HG03066 (cell line): ENCODE results near the gene FKBP4.

Experiments used
- ATAC-seq: cut with Tn5 transposase; IDR thresholded peaks from one replicate; pipeline ENCODE4 v1.9.1; 2021; ENCODE audit warnings: low read depth; ENCODE audit not compliant: unreplicated experiment

FKBP4 gene

GRCh38 chr12:2811801-2812200, 17.0 kb downstream of the FKBP4 start:
- no peak for ATAC-seq

DNA sequence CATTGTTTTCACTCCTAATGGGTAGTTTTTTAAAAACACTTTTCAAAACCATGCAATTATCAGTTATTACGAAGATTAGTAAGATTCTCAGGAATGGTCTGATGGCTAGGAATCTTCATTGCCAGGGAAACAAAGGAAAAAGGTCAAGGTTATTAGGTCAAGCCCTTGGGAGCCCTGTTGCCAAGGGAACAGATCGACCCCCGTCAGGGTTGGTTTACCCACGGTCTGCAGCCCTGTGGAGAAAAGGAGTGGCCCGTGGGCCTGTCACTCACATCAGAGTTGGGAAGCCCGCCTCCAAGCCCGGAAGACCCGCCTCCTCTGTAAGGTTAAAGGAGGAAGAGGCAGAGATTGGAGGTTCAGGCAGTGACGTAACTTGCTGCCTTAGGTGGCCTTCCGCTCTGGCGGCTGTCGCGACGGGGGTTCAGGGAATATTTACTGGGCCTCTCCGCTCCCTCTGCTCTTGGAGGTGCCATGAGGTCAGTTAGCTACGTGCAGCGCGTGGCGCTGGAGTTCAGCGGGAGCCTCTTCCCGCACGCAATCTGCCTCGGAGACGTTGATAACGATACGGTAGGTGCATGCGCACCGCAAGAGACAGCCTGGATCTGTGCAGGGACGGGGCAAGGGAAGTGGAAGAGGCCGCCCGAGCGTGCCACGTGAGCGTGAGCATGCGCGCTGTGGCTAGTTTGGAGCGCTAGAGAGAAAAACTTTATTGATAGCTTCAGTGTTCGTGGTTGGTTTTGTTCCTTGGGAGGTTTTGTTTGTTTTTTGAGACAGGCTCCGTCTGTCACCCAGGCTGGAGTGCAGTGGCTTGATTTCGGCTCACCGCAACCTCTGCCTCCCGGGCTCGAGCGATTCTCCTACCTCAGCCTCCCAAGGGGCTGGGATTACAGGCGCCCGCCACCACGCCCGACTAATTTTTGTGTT, 17.8 kb downstream of the FKBP4 start, which contains the start of gene ITFG2:
TSS of gene ITFG2 (plus strand) at position 379 of the 924 bp plus-strand sequence. CDS start at position 472, 93 bp downstream.
- peak; percentile 95 for ATAC-seq

- ATAC-seq: no peak
These were observed 18.7 kb downstream of the FKBP4 start for GRCh38 chr12:2813214-2814185.

DNA sequence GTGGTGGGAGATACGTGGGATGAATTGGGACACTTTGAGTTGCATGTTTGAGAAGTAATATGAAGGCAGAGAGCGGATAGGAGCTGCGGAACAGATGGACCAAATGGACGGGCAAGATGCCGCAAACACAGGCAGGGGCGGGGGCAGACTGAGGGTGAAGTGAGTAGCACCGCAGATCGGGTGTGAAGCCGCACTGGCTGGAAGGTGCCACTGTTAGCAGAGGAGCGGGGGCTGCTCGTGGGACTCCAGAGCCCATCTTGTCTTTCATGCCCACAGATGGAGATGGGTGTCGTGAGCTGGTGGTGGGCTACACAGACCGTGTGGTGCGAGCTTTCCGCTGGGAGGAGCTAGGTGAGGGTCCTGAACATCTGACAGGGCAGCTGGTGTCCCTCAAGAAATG, 25.0 kb downstream of the FKBP4 start:
- no peak for ATAC-seq

DNA sequence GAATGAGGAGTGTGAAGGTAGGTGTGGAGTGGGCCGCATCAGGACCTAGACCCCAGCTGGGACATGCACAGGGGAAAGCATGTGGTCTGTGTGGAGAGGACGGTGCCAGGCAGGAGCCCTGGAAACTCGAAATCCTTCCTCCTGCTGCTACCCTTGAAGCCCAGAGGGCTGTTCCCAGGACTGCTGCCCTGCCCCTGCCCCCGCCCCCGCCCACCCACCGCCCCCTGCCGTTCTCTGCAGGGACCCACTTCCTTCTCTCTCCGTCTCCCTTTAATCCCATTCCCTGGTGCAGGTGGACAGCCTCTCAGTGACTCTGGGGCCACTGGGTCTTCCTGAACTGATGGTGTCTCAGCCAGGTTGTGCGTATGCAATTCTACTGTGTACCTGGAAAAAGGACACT, 25.7 kb downstream of the FKBP4 start:
- ATAC-seq: no peak

GRCh38 chr12:2823483-2823882, 28.7 kb downstream of the FKBP4 start:
- no peak for ATAC-seq

DNA sequence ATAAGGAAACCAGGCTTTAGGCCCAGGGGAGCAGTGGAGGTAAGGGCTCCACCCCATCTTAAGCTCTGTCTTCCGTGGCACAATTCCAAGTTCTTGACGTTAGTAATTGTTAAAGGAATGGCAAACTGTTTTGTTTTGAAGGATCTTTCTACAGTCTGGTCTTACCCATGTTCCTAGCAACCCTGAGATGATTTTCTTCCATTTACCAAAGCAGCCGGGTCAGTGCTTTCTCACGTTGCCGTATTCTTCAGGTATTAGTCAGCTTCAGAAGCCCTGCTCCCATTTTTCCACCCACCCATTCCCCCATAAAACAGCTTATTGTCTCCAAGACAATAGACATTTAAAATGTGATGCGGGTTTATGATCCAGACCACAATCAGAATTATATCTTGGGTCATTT, 29.8 kb downstream of the FKBP4 start:
- ATAC-seq: no peak

DNA sequence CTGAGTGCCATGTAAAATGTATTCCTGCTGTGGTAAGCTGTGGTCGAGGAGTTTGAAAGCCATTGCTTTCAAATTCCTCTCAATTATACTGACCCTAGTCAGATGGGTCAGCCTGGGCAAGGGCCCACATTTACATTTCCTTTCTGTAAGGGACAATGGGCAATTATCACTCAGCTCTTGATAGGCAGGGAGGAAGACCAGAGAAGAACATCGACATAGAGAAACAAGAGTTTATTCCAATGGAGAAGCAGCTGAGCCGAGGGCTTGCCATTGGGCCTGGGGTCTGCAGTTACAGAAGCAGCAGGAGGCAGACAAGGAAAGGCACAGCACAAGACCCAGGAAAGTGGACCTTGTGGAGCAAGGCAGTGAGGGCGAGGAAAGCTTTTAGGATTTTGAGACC, 30.4 kb downstream of the FKBP4 start:
- ATAC-seq: no peak

DNA sequence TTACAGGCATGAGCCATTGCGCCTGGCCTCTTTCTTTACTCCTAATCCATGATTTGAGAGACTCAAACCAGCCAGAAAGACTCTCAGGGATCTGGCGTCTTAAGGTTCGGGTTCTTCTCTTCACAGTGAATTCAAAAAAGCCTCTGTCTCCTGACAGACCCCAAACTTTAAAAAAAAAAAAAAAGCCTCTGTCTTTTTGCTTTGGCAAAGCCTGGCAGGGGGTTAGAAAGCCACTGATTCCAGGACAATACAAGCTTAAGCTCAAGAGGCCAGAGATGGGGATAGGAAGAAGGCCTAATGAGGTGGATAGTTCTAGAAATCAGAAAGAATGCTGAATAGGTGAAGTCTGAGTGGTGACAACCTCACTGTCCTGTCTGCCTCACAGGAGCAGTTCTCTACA, 31.3 kb downstream of the FKBP4 start:
- no peak for ATAC-seq

- ATAC-seq: no peak
These were observed 32.1 kb downstream of the FKBP4 start for GRCh38 chr12:2826721-2827515.

- no peak for ATAC-seq
These were observed 34.5 kb downstream of the FKBP4 start for GRCh38 chr12:2829275-2829674.

GRCh38 chr12:2832550-2833127, 37.9 kb downstream of the FKBP4 start:
- ATAC-seq: no peak

DNA sequence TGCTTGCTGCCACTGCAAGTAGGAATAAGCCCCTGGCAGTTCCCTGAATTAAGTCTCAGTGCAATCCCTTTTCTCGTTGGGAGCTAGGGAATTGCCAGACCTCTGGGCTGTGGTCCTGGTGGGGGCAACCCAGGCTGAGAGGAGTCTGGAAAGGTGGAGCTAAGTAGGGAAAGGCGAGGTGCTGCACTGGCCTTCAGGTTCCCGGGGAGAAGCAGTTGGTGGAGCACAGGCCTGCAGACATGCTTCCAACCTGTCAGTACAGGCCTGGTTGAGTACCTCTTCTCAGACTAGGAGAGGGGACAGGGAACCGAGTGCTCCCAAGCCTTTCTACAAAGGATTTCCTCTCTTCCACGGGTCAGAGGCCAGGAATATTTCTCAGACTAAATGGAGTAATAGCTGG, 38.6 kb downstream of the FKBP4 start:
- no peak for ATAC-seq

DNA sequence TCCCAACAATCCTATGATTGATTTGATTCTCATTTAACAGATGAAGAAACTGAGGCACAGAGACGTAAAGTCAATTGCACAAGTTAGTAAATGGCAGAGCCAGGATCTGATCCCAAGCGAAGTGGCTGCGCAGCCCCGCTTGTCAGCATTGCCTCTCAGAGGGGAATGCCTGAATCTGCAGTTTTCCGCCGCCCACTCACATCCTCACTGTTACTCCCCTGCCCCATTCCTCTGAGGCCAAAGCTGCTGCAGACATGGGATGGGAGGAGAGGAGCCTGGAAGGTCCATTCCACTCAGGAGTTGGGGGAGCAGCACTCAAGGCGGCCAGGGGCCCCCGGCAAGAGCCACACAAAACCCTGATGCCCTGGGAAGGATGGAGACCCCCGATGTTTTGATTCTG, 39.0 kb downstream of the FKBP4 start:
- ATAC-seq: no peak

DNA sequence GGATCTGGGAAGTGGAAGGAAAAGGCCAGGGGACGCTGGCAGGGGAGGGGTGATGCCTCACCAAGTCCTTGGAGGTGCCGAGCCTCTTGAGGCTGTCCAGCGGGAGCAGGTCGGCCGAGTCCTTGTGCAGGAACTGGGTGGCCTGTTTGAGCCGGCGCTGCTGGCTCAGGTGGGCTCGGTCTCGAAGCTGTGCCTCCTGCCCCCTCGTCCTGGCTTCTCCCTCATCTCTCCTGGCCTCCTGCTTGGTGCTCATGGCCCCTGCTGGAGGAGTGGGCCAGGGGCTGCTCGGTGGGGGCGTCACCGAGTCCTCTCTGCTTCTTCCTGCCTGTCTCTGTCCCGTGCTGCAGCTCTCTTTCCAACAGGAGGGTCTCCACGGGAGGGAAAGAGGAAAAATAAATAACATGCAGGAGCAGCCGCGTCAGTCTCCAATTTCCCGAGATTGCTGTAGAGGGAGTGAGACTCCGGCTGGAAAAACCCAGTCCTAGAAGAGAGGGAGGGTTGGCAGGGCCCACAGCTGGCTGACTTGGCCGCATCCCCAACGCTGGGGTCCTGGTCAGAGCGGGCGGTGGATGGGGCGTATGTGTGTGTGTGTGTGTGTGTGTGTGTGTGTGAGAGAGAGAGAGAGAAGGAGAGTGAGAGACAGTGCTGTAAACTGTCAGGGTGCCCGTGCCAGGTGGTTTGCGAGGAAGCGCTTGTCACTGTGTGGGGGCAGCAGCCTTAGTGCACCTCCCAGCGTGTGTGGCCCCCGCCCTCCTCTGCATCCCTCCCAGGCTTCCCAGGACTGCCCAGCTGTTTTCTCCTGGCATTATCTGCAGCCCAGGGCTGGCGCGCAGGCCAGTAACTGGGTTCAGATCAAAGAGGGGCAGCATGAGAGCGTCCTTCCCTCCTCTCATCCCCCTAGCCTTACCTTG, 40.1 kb downstream of the FKBP4 start, which contains the start of gene NRIP2:
TSS of gene NRIP2 (minus strand) at position 455 of the 911 bp plus-strand sequence. CDS start at position 403, 52 bp downstream.
- ATAC-seq: no peak

- no peak for ATAC-seq
These were observed 41.1 kb downstream of the FKBP4 start for GRCh38 chr12:2835691-2836403.

DNA sequence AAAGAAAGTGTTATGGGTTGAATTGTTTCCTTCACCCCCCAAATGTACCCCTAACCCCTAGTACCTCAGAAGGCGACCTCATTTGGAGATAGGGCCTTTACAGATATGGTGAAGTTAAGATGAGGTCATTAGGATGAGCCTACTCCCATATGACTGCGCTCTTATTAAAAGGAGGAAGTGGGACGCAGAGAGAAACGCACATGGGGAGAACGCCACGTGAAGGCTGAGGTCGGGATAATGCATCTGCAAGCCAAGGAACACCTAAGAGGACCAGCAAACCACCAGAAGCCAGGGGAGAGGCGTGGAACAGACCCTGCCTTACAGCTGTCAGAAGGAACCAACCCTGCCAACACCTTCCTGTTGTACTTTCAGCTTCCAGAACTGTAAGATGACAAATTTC, 41.8 kb downstream of the FKBP4 start:
- ATAC-seq: no peak

DNA sequence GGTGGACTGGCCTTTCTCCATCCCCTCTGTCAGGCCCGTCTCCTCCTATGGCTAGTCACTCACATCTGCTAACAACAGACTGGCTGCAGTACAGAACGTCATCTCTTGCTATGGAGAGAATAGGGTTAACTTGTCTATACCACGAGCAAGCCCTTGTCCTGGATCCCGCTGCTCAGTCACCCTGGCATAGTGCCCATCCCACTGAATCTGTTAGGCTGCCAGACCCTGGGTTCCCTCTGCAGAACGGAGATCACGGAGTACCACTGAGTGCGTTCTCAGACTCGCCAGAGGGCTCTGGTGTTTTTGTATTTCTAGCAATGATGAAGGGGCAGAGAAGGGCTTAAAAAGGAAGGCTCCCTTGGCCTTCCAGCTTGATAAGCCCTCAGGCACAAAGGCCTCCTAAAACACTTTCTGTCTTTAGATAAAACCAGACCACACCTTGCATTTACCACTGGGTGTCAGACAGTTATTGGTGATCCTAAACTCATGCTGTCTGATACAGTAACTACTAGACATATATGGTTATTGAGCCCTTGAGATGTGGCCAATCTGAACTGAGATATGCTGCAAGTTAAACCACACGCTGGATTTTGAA, 46.4 kb downstream of the FKBP4 start:
- ATAC-seq: no peak
